ENCODE measurements around the gene IMPDH1. TPM values are rescaled to one million over a fixed set of nuclear protein-coding genes. Genes with fewer than 3 reads are reported as not detected.

IMPDH1 gene
- total and polyA plus RNA-seq, 2 donors (not counting 3 experiments of a cell fraction or from before 2014, with no cell fraction given): 78.8 to 97.9 TPM

DNA sequence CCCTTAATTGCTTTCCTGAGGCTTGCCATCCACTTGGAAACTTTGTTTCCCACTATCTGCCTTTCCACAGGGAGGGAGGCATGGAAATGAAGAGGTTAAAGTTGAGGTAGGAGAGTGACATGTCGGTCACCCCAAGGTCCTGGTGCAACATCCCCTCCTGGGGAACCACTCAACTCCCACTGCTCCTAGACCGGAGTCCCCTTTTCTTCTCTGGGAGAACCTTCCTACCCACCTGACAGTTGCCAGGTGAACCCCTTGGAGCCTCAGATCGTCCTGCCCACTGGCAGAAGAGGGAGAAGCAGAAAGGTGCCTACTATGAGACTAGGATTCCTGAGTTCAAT lies 21.7 kb downstream of the IMPDH1 start:
- Histone ChIP-seq H3K9me1 (replicated peaks; ENCODE audit: control insufficient read depth, extremely low read depth, insufficient read depth, low read length) (no peaks in the 10 kb centered on the region), H3K79me2 (ENCODE audit: control insufficient read depth, insufficient read depth, low read length) (no peaks in the 10 kb centered on the region), H4K20me1 (replicated peaks; ENCODE audit: control insufficient read depth, extremely low read depth, insufficient read depth, low read length) (no peaks in the 10 kb centered on the region), H3K27ac (ENCODE audit: insufficient read depth, low read depth, low read length) (no peak overlapping the region), H3K36me3 (ENCODE audit: control insufficient read depth in 2 of 2, extremely low read depth in 1 of 2, insufficient read depth in 2 of 2, low read length in 2 of 2) (peaks cover 0 to 2% of the 10 kb centered on the region in 2 experiments), H2AFZ (ENCODE audit: low read depth, low read length) (no peak overlapping the region), H3K9me3 (replicated peaks; ENCODE audit: control insufficient read depth, insufficient read depth, low read length) (no peaks in the 10 kb centered on the region), H3K9ac (replicated peaks; ENCODE audit: extremely low read depth, insufficient read depth, low read length) (no peak overlapping the region), H3K27me3 (ENCODE audit: control insufficient read depth in 2 of 2, insufficient read depth in 2 of 2, low read length in 2 of 2) (peaks cover 0 to 5% of the 10 kb centered on the region in 2 experiments), H3K4me3 (replicated peaks in 1 of 3; ENCODE audit: insufficient read depth in 1 of 3, low read depth in 1 of 3, low read length in 3 of 3) (no peak overlapping the region), H3K4me2 (ENCODE audit: insufficient read depth, low read length) (no peak overlapping the region), H3K4me1 (ENCODE audit: control insufficient read depth, extremely low read depth, insufficient read depth, low read length) (no peaks in the 10 kb centered on the region)
- ChIA-PET POLR2A (interaction anchor here (1.2 kb wide), 1 partner anchor 41 kb away, joined by 4 read pairs; no protein-coding TSS in a partner anchor), CTCF (interaction anchor here (0.5 to 20.6 kb wide), 29 partner anchors 8 to 1585 kb away, joined by 3 to 778 read pairs (median 6); partner anchors contain the start of genes HILPDA and RBM28)
- DNase-seq (ENCODE audit: low read depth, low spot score) (no peak), FAIRE-seq (no peak)
- TF ChIP-seq FOS (IDR thresholded peaks at IDR 0.05; ENCODE audit: borderline replicate concordance, insufficient read depth, low read length) (no peak), JUN (IDR thresholded peaks at IDR 0.05; ENCODE audit: borderline replicate concordance, insufficient read depth, insufficient read length, low read depth) (no peak), MYC (IDR thresholded peaks at IDR 0.05; ENCODE audit: low read depth, low read length) (no peak), MAX (IDR thresholded peaks at IDR 0.05; ENCODE audit: insufficient read depth, insufficient read length) (no peak), GATA2 (IDR thresholded peaks at IDR 0.05; ENCODE audit: insufficient read depth, insufficient read length, low read depth, low read length) (no peak), POLR2A (IDR thresholded peaks at IDR 0.05; ENCODE audit: low read depth, low read length) (no peak), CTCF (IDR thresholded peaks at IDR 0.05; ENCODE audit: extremely low read depth in 1 of 2, insufficient read depth in 1 of 2, low read depth in 1 of 2, low read length in 2 of 2) (no peak), EZH2 (IDR thresholded peaks at IDR 0.05; ENCODE audit: borderline replicate concordance, low read depth, low read length, severe bottlenecking) (no peak), POLR2AphosphoS5 (IDR thresholded peaks at IDR 0.05; ENCODE audit: insufficient read depth, low read depth, low read length) (no peak)
- dilution Hi-C loops (cut with MboI; ENCODE audit: extremely low pct_ligation_motif_present, low sequenced_read_pairs) (no loop called here), intact Hi-C loops (cut with micrococcal nuclease) (no loop called here)
- BruUV-seq (replicated peaks): no TSS peak
